GM13976 (cell line): ENCODE measurements around the gene COPS3.
A peak's percentile ranks its signal among the peaks of the same experiment; 100 is the strongest.

Experiments
- DNase-seq: peaks from one replicate; pipeline ENCODE4 v3.0.0; 2012; ENCODE audit warnings: low spot score
- in situ Hi-C: fragments of 300-500 bp; cut with MboI; formaldehyde crosslinking; loops from one replicate; pipeline ENCODE4 v1.12.0; 2022; ENCODE audit warnings: low sequenced_read_pairs, mixed read lengths, inconsistent platforms; ENCODE audit not compliant: unreplicated experiment
- TF ChIP-seq, protein P1 (sequence below): IDR thresholded peaks from 2 replicates; pipeline ENCODE4 v1.5.1; 2012; ENCODE audit warnings: borderline replicate concordance, mild to moderate bottlenecking; ENCODE audit not compliant: insufficient read depth; ENCODE audit errors: extremely low read depth, missing control alignments, control extremely low read depth

Gene COPS3

DNA sequence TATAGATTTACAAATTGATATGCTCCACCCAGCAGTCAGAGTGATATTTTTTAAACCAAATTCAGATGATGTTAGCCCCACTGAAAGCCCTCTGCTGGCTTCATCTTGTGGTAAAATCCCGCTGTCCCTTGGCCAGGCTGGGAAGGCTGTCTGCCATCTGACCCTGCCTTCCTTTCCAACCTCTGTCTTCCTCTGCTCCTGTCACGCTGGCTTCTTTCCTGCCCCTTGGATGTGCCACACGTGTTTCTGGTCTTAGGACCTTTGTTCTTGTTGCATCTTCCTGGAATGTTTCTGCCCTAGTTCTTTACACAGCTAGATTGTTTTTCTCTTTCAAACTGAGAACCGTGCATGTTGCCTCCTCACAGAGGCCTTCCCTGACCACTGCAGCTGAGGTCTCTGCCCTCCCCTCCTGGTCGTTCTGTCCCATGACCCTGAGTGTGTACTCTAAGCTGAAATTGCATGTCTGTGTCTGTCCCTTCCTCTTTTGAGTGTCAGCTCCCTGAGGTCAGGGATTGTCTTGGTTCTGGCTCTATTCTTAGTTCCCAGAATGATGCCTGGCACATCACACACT is 33.5 kb upstream of the COPS3 start:
- TF ChIP-seq, protein P1, sequence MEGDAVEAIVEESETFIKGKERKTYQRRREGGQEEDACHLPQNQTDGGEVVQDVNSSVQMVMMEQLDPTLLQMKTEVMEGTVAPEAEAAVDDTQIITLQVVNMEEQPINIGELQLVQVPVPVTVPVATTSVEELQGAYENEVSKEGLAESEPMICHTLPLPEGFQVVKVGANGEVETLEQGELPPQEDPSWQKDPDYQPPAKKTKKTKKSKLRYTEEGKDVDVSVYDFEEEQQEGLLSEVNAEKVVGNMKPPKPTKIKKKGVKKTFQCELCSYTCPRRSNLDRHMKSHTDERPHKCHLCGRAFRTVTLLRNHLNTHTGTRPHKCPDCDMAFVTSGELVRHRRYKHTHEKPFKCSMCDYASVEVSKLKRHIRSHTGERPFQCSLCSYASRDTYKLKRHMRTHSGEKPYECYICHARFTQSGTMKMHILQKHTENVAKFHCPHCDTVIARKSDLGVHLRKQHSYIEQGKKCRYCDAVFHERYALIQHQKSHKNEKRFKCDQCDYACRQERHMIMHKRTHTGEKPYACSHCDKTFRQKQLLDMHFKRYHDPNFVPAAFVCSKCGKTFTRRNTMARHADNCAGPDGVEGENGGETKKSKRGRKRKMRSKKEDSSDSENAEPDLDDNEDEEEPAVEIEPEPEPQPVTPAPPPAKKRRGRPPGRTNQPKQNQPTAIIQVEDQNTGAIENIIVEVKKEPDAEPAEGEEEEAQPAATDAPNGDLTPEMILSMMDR: no peak
- DNase-seq: no peak
- in situ Hi-C loops: loop anchor here (5.0 kb wide), 1 partner anchor 317 kb away; no protein-coding TSS in a partner anchor

DNA sequence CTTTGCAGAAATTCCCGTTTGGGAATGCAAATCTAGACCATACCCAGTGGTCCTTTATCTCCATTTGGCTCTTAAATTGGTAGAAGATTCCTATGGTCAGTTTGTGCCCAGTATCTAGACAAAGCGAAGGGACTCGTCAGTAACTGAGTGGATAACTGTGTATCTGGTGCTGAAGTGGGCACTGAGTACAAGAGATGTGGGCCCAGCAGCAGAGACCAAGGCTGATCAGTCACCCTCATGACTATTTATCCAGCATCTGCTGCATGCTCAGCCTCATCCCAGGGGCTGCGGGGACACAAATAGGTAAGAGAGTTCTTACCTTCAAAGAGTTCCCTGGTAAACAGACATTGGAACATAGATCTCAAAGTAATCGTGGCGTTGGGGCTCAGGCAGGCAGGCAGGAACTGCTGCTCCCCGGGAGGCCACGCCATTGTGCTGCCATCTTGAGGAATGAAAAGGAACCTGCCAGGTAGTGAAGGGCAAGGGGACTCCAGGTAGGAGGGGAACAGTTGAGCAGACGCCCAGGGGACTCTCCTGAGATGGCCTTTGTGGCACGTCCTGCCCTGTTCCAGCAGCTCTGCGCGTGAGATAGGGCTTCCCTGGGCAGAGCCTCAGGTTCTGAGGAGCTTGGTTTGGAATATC is 32.4 kb upstream of the COPS3 start:
- peak; percentile 86 for DNase-seq
- in situ Hi-C loops: loop anchor here (5.0 kb wide), 1 partner anchor 316 kb away; no protein-coding TSS in a partner anchor
- TF ChIP-seq, protein P1: peak; percentile 72

DNA sequence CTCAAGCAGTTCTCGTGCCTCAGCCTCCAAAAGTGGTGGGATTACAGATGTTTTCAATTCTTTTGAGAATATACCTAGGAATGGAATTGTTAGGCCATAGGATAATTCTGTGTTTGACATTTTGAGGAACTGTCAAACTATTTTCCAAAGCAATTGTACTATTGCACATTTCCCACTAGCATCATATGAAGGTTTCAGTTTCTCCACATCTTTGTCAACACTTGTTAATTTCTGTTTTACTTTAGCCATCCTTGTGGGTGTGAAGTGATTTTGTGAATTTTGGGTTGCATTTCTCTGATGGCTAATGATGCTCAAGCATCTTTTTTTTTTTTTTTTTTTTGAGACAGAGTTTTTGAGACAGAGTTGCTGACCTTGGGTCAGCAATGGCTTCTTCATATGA is 28.3 kb upstream of the COPS3 start:
- TF ChIP-seq, protein P1: no peak
- in situ Hi-C loops: no loop called here
- no peak for DNase-seq

DNA sequence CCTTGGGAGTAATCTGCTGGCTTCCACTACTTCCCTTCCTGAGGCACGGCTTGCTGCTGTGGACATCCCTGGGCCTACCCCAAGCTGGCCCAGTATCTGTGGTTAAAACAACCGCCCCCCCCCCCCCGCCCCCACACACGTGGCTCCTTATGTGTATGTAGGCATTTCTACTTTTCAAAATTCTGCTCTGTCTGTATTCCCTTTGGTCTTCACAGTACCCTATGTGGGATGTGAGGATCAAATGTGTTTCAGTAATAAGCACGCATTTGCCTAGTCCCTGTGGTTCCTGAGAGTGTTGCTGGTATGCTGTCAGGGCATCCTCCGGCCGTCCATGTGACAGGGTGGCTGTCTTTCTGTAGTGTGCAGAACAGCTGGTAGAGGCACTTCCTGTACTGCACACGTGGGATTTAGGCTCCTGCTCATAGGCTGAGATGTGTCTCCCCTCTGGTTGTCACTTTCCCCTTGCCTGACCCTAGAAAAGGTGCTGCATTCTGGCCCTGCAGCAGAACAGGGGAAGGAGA is 24.3 kb upstream of the COPS3 start:
- in situ Hi-C loops: no loop called here
- peak; percentile 82 for DNase-seq

DNA sequence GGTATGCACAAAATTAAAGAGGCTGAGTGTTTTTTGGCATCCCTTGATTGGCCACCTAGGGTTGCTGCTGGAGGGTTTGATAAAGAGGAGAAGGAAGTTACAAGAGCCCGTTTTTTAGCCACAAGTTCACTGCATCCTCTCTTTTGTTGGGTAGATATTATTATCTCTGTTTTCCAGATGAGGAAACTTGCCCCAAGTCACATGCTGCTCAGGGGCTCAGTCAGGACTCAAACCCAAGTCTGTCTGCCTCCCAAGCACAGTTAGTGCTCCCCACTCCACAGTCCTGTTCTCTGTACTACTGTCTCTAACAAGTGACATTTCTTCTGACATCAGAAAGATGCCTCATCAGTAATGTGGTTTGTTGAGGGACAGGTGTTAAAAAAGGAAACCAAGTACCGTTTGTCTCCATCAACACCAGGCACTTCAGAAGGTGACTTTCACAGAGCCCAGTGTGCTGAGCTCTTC is 23.5 kb upstream of the COPS3 start:
- no peak for DNase-seq
- in situ Hi-C loops: no loop called here
- TF ChIP-seq, protein P1: no peak

More for the DNA sequence above, 24.3 kb upstream of the COPS3 start:
- TF ChIP-seq, protein P1: no peak

DNA sequence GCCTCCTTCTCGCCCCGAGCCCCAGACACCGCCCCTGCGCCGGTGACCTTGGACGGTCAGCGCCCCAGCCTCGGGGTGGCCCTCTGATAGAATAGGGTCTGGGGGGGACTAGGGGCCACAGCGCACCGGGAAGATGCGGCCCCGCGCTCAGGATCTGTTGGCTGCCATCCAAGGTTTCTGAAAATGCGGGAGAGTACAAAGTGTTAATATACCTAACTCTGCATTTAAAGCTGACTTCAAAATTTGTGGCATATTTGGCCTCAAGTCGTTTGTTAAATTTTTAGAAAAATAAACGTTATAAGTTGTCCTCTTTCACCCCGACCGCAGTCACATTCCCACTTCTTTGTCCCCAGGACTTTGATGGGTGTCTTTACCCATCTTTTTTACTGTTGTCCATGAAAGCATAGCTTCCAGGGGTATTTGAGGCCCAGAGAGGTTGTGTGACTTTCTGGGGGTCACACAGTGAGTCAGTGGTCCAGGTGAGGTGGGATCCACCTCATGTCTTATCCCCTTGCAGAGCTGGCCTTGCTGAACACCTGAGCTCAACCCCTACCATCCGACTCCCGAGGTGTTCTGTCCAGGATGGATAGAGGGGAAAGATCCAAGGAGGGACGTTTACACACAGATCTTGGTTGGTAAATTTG is 22.9 kb upstream of the COPS3 start:
- TF ChIP-seq, protein P1: no peak
- no peak for DNase-seq

More for the DNA sequence above, 22.9 kb upstream of the COPS3 start:
- in situ Hi-C loops: no loop called here
